T-helper 17 cell (primary cell): ENCODE data around the gene DSTN. TPM values are rescaled to one million over a fixed set of nuclear protein-coding genes. Genes with fewer than 3 reads are reported as not detected.

Experiments used
- ATAC-seq: fragments of 150-1000 bp; cut with Tn5 transposase; 2 replicates; pipeline ENCODE4 v1.10.0; 2021; ENCODE audit warnings: mild to moderate bottlenecking, moderate library complexity
- DNase-seq, 3 donors: peaks; one replicate each; pipeline versions ENCODE4 v3.0.0 to v3.0.0-alpha.2; 2020 to 2021
- H3K9me3 ChIP-seq: one replicate; pipeline ENCODE4 v1.7.0; 2013; ENCODE audit warnings: low read length, mild to moderate bottlenecking; ENCODE audit not compliant: control insufficient read depth, poor library complexity, severe bottlenecking
- H3K27ac Mint-ChIP-seq: one replicate; pipeline ENCODE4 v1.8.0; 2022; ENCODE audit warnings: mild to moderate bottlenecking, moderate library complexity, mixed read lengths
- H3K27me3 Mint-ChIP-seq: one replicate; pipeline ENCODE4 v1.8.0; 2022; ENCODE audit warnings: mixed read lengths
- H3K36me3 Mint-ChIP-seq: one replicate; pipeline ENCODE4 v1.8.0; 2022; ENCODE audit warnings: low read depth, mixed read lengths
- H3K4me1 Mint-ChIP-seq: one replicate; pipeline ENCODE4 v1.8.0; 2022; ENCODE audit warnings: mild to moderate bottlenecking, mixed read lengths
- H3K4me3 Mint-ChIP-seq: one replicate; pipeline ENCODE4 v1.8.0; 2022; ENCODE audit warnings: mild to moderate bottlenecking, moderate library complexity, mixed read lengths
- total RNA-seq, 4 donors: library from RNA in 2 of 4; stranded (reverse) in 2 of 4; gene quantifications; one replicate each; pipeline ENCODE4 v1.2.3 and lab custom pipeline; 2022 to 2026

The DSTN gene
- 10 to 100 TPM; 41.4 to 46.5 TPM for total RNA-seq
- total RNA-seq (lab: John Stamatoyannopoulos, UW) = 41.7 to 61.8 reads per million in 2 donors

DNA sequence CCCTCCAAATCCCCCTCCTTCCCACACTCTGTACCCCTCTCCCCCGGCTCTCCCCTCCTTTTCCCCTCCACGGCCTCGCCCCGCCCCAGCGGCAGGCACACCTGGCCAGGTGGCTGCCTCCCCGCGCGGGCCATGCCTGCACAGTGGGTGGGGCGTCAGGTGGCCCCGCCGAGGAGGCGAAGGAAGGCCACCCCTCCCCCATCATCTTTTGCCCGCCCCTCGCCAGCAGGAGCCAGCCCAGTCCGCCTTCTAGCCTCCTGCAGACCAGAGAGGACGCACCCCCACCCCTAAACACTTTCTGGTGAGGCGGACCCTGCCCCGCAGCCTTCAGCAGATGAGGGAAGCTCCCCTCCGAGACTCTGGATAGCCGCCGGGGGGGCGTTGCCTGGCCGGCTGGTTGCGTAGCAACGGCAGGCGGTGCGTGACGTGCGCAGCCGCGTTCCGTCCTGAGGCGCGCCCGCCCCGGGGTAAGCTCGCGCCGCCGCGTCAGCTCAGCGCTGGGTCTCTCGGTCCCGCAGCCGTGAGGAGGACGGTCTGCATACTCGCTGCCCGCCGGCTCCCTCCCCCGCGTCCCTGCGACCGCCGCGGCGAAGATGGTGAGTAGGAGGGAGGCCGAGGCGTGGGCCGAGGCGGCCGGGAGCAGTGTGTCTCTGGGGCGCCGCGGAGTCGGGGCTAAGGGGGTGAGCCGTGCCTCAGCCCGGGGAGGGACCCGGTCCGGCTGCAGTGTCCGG lies at the start of gene DSTN:
Gene DSTN (plus strand): TSS at position 460 of the 731 bp plus-strand sequence. CDS start 134 bp downstream, at position 594.
- Mint-ChIP-seq H3K36me3 (peaks cover 2% of the 10 kb centered on the region), H3K27me3 (no peaks in the 10 kb centered on the region), H3K27ac (peak within 1 kb of the TSS; percentile 90), H3K4me3 (peak within 1 kb of the TSS; percentile 97), H3K4me1 (peaks cover 21% of the 10 kb centered on the region)
- no peaks in the 10 kb centered on the region for H3K9me3 ChIP-seq
- ATAC-seq = peak; percentile 92
- DNase-seq = peak; percentile 80 to 84 (median 81)

DNA sequence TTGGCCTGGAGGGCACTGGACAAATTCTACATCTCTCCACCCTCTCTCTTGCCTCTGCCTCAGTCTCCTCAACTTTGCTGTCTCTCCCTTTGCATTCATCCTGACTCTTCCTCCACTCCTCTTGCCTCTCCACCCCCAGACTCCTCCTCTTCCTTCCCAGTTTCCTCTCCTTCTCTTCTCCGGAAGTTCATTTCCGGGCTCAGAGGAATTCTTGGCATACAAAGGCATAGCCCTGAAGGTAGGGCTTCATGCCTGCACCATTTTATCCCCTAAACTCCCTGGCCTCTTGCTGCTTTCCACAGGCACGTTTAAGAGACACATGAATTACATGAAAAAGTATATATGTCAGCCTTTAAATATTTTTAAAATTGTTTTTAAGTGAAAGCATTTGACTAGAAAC lies 49.3 kb upstream of the DSTN start:
- peak overlapping the region; percentile 61 for H3K27ac Mint-ChIP-seq
- H3K9me3 ChIP-seq = no peaks in the 10 kb centered on the region

DNA sequence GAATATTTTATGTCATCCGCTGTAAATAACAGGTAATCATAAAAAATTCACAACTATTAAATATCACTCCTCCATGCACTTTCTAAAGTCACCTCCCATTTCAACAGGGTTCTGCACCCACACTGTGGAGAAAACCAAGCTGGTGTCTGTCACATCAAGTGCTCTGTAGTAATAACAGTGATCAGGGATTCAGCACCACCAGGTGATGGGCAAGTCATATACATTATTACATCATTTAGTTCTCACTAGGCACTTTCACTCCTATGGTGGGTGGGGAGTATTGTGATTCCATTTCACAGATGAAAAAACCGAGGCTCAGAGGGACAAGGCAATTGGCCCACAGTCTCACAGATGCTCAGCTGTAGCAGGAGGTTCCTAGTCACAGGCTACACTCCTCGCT lies 47.3 kb upstream of the DSTN start:
- no peak overlapping the region for H3K27ac Mint-ChIP-seq
- H3K4me3 Mint-ChIP-seq = no peak overlapping the region
- H3K4me1 Mint-ChIP-seq = peaks cover 7% of the 10 kb centered on the region
- H3K36me3 Mint-ChIP-seq = no peaks in the 10 kb centered on the region
- DNase-seq (no peak), ATAC-seq (no peak)
- no peaks in the 10 kb centered on the region for H3K9me3 ChIP-seq
- H3K27me3 Mint-ChIP-seq = no peaks in the 10 kb centered on the region

More for the DNA sequence above, 49.3 kb upstream of the DSTN start:
- Mint-ChIP-seq H3K4me1 (peaks cover 5% of the 10 kb centered on the region), H3K4me3 (no peak overlapping the region), H3K36me3 (no peaks in the 10 kb centered on the region), H3K27me3 (no peaks in the 10 kb centered on the region)
- no peak for ATAC-seq
- no peak for DNase-seq

DNA sequence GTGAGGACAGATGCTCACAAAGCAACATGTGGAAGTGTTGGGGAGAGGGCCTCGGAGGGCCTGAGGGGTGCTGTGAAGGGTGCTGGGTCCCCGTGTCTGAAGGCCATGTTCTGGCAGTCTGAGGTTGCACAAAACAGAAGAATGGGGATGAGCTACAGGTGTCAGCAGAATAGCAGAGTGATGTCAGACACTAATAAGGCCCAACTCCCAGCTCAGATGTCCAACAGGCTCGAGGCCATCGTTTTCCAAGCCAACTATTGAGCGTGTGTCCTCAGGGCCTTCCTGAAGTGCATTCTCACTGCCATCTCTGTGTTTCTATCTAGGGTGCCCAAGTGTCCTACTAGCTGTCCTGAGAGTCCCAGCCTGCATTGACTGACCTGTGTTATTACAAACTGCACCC lies 46.5 kb upstream of the DSTN start:
- no peak overlapping the region for H3K4me3 Mint-ChIP-seq
- ATAC-seq = no peak
- H3K4me1 Mint-ChIP-seq = peaks cover 7% of the 10 kb centered on the region
- H3K27me3 Mint-ChIP-seq = no peaks in the 10 kb centered on the region
- no peaks in the 10 kb centered on the region for H3K9me3 ChIP-seq
- H3K36me3 Mint-ChIP-seq = no peaks in the 10 kb centered on the region
- H3K27ac Mint-ChIP-seq = no peak overlapping the region
- no peak for DNase-seq

DNA sequence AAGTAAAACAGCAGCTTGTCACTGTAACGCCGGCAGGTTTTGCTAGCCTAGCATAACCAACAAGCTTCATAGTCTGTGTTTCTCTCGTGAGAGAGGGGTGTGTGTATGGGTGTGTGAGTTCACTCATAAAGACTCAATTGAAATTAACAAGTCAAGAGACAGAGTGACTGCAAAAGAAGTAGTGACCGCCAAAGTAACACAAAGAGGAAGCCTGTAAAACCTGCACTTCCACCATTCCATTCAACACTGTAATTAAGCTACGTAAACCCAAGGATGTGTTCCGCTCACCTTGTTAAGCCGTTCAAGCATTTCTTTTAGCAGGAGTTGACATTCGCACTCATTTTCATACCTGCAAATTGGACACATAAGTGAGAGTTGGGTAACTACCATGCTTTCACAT lies 45.3 kb upstream of the DSTN start:
- H3K4me3 Mint-ChIP-seq = no peak overlapping the region
- H3K9me3 ChIP-seq = no peaks in the 10 kb centered on the region
- H3K36me3 Mint-ChIP-seq = no peaks in the 10 kb centered on the region
- no peak overlapping the region for H3K27ac Mint-ChIP-seq
- ATAC-seq = no peak
- H3K27me3 Mint-ChIP-seq = no peaks in the 10 kb centered on the region
- no peak for DNase-seq
- peaks cover 7% of the 10 kb centered on the region for H3K4me1 Mint-ChIP-seq

DNA sequence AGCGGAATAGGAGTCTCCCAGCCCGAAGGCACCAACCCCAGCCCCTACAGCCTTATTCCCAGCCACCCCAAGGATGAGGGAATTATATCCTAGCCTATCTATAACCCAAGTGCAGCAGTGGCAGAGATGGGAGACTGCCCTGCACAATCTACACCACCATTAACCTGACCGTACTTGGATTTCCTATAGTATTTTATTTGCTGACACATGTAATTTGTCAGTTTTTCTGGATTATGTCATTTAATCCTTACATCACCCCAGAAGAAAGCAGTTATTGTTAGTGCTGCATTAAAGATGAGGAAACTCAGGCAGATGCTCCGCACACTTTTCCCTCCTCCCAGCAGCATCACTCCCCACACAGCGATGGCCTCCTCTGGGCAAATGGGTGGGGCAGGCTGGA lies 44.7 kb upstream of the DSTN start:
- H3K4me3 Mint-ChIP-seq = no peak overlapping the region
- H3K9me3 ChIP-seq = no peaks in the 10 kb centered on the region
- H3K4me1 Mint-ChIP-seq = peaks cover 7% of the 10 kb centered on the region
- no peak overlapping the region for H3K27ac Mint-ChIP-seq
- no peaks in the 10 kb centered on the region for H3K36me3 Mint-ChIP-seq
- no peaks in the 10 kb centered on the region for H3K27me3 Mint-ChIP-seq
- no peak for ATAC-seq
- DNase-seq = no peak

DNA sequence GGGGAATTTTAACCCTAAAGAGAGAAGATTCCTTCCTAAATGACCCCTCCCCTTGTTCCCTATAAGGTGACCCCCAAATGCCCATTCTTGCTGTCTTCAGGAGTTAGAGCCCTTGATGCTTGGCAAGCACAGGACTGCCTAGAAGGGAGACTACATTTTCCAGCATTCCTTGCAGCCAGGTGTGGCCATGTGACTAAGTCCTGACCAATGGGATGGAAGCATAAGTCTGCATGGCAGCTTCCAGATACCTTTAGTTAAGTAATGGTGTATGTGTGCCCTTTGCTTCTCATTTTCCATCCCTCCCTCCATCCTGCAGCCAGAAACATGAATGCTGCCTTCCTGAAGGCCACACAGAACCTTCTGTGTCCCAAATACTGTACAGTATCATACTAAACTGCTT lies 44.2 kb upstream of the DSTN start:
- Mint-ChIP-seq H3K27ac (no peak overlapping the region), H3K36me3 (no peaks in the 10 kb centered on the region), H3K27me3 (no peaks in the 10 kb centered on the region), H3K4me1 (peaks cover 4% of the 10 kb centered on the region), H3K4me3 (no peak overlapping the region)
- no peak for DNase-seq
- no peaks in the 10 kb centered on the region for H3K9me3 ChIP-seq
- ATAC-seq = peak; percentile 80

DNA sequence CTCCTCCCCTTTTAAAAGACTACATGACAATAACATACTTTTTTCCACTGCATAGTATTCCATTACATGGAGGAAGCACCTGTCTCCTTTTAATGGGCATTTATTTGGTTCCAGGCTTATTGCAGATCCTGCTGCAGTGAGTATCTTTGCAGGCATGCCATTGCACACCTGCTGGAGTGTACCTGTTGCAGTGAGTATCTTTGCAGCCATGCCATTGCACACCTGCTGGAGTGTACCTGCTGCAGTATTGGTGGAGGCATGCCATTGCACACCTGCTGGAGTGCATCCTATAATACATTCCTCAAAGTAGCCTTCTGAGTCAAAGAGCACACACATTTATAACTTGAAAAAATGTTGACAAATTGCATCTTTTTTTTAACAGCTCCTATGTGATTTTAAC lies 40.3 kb upstream of the DSTN start:
- DNase-seq (no peak), ATAC-seq (no peak)
- H3K9me3 ChIP-seq = no peaks in the 10 kb centered on the region
- Mint-ChIP-seq H3K4me3 (no peak overlapping the region), H3K36me3 (no peaks in the 10 kb centered on the region), H3K27ac (no peak overlapping the region), H3K4me1 (peaks cover 16% of the 10 kb centered on the region), H3K27me3 (no peaks in the 10 kb centered on the region)

DNA sequence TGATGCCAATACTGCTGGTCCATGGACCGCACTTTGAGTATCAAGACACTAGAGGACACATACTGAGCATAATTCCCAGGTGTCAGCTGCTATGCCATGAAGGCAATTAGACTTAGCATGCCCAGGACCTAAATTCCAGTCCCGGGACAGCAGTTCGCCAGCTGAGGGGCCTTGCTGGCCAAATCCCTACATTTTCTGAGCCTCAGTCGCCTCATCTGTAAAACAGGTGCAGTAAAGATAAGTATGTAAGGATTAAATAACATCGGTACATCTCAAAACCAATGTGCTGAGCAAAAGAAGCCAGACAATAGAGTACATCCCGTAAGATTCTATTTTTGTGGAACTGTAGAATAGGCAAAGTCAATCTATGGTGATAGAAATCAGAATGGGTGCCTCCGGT lies 39.7 kb upstream of the DSTN start:
- Mint-ChIP-seq H3K4me3 (peak overlapping the region; percentile 50), H3K27ac (no peak overlapping the region), H3K36me3 (no peaks in the 10 kb centered on the region)

DNA sequence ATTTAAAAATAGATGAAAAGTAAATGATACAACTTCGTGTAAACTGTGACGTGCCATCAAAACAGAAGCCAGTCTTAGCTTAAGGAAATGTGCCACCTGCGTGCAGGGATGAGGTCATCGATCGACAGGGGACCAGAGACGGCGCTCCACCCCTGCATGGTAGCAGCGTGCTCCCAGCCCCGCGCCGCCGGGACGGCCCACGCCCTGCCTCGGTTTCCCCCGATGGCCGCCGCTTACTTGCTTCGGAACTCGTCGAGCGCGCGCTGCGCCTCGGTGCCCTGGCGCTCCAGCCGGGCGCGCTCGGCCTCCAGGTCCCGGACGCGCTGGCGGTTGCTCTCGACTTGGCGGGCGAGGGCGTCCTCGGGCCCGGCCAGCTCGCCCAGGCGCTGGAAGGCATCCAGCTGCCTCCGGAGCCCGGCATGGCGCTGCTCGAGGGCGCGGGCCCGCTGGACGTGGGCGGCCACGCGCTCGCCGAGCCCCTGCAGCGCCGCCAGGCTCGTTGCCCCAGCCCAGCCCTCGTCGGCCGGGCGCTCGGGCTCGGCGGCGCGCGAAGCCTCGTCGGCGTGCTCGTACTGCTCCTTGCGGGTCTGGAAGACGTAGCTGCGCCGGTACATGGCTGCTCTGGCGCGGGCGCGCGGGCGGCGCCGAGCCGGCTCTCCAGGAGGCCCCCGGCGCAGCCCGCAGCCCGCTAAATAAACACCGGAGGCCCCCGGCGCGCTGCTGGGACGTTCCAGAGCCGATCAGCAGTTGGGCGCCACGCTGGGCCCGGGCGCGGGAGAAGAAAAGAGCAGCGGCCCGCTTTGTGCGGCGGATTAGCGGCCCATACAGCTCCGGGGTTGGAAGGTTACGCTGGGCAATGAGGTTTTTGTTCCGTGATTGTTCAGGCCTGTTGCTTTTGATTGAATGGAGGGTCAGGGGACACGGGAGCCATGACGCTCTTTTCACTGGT lies 38.9 kb upstream of the DSTN start, which contains the start of gene BFSP1:
Gene BFSP1 (minus strand): TSS at position 664 of the 949 bp plus-strand sequence. CDS start 50 bp downstream, at position 614.
- Mint-ChIP-seq H3K27ac (peak within 1 kb of the TSS; percentile 54), H3K4me3 (peak within 1 kb of the TSS; percentile 84), H3K4me1 (peaks cover 13% of the 10 kb centered on the region), H3K27me3 (no peaks in the 10 kb centered on the region), H3K36me3 (no peaks in the 10 kb centered on the region)
- peak; percentile 82 for ATAC-seq
- H3K9me3 ChIP-seq = no peaks in the 10 kb centered on the region
- peak; percentile 10 to 30 (median 21) for DNase-seq

More for the DNA sequence above, 39.7 kb upstream of the DSTN start:
- no peaks in the 10 kb centered on the region for H3K9me3 ChIP-seq
- no peak for ATAC-seq
- Mint-ChIP-seq H3K4me1 (peaks cover 16% of the 10 kb centered on the region), H3K27me3 (no peaks in the 10 kb centered on the region)
- no peak for DNase-seq

DNA sequence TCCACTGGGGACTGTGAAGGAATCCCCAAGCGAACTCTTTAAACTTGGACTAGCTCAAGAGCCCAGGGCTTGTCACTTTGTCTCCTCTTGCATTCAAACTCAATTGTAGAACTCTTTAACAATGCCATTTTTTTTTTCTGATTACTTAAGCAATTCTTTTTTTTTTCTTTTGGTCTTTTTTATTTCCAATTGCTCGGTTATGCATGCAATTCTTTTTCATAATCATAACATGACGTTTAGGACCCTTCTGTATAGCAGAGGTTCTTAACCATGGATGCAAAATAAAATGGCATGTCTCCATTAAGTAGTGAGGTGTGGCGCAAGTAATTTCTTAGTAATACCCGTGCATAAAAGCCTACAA lies 38.2 kb upstream of the DSTN start:
- Mint-ChIP-seq H3K27ac (peak overlapping the region; percentile 54), H3K36me3 (no peaks in the 10 kb centered on the region), H3K27me3 (no peaks in the 10 kb centered on the region), H3K4me1 (peaks cover 13% of the 10 kb centered on the region), H3K4me3 (peak overlapping the region; percentile 84)
- ATAC-seq (no peak), DNase-seq (no peak)
- H3K9me3 ChIP-seq = no peaks in the 10 kb centered on the region

DNA sequence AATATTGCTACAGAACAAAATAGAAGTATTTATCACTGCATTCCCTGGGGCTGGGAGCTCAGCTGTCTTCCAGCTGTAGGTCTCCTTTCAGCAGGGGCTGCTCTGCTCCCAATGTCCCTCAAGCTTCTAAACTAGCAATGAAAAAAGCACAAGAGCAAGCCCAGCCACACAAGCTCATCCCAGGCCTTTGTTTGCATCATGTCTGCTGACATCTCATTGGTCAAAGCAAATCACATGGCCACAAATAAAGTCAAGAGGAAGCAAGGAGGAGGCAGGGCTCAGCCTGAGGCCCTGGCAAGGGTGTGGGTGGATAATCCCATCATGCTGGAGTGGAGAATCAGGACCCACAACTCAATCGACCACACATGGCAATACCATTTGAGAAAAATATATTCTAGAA lies 36.5 kb upstream of the DSTN start:
- no peak overlapping the region for H3K4me3 Mint-ChIP-seq
- ATAC-seq (no peak), DNase-seq (no peak)
- H3K36me3 Mint-ChIP-seq = no peaks in the 10 kb centered on the region
- no peak overlapping the region for H3K27ac Mint-ChIP-seq
- peaks cover 8% of the 10 kb centered on the region for H3K27me3 Mint-ChIP-seq
- H3K9me3 ChIP-seq = no peaks in the 10 kb centered on the region
- peaks cover 19% of the 10 kb centered on the region for H3K4me1 Mint-ChIP-seq

DNA sequence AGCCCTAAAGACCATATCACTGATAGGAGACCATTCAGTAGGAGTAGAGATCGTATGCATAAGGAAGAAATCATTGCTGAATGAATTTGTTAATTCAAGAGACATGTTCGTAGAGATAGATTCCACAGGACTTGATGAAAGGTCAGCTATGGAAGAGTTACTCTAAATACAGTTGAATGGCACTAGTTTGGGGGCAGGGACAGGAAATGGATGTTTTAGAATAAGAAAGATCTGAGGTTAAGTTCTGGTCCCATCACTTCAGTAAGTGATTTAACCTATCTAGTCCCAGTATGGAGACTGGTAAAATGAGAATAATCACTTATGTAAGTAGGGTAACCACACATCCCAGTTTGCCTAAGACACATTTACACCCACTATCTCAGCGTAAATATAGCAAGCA lies 35.8 kb upstream of the DSTN start:
- peaks cover 15% of the 10 kb centered on the region for H3K27me3 Mint-ChIP-seq
- H3K4me3 Mint-ChIP-seq = no peak overlapping the region
- H3K36me3 Mint-ChIP-seq = no peaks in the 10 kb centered on the region
- no peak overlapping the region for H3K27ac Mint-ChIP-seq
- DNase-seq = no peak
- no peak for ATAC-seq
- H3K9me3 ChIP-seq = no peaks in the 10 kb centered on the region
- peaks cover 19% of the 10 kb centered on the region for H3K4me1 Mint-ChIP-seq
